GM18498 (cell line): Measurements from ENCODE around the gene DOCK3.
"Not testable (repeated sequence)": the region's sequence is repeated elsewhere in the genome, so short reads cannot be mapped to it uniquely, and the experiment has no call there.

Source experiments
- ATAC-seq: cut with Tn5 transposase; IDR thresholded peaks from one replicate; pipeline ENCODE4 v1.9.1; 2021; ENCODE audit warnings: mild to moderate bottlenecking, moderate library complexity; ENCODE audit not compliant: unreplicated experiment

The DOCK3 gene

GRCh38 chr3:51190199-51190598, 515.5 kb downstream of the DOCK3 start:
- no peak for ATAC-seq

GRCh38 chr3:51190827-51191226, 516.1 kb downstream of the DOCK3 start:
- no peak for ATAC-seq

- ATAC-seq = no peak
Observed at GRCh38 chr3:51191768-51192167, 517.0 kb downstream of the DOCK3 start.

- no peak for ATAC-seq
Observed at GRCh38 chr3:51198477-51198876, 523.8 kb downstream of the DOCK3 start.

GRCh38 chr3:51199296-51199695, 524.6 kb downstream of the DOCK3 start:
- not testable (repeated sequence) for ATAC-seq

- ATAC-seq = no peak
Observed at GRCh38 chr3:51216291-51216690, 541.6 kb downstream of the DOCK3 start.

- no peak for ATAC-seq
Observed at GRCh38 chr3:51221959-51222358, 547.2 kb downstream of the DOCK3 start.

- ATAC-seq = no peak
Observed at GRCh38 chr3:51224283-51224682, 549.6 kb downstream of the DOCK3 start.

- ATAC-seq = no peak
Observed at GRCh38 chr3:51224843-51225242, 550.1 kb downstream of the DOCK3 start.

GRCh38 chr3:51242939-51243338, 568.2 kb downstream of the DOCK3 start:
- no peak for ATAC-seq

- no peak for ATAC-seq
Observed at GRCh38 chr3:51243924-51244323, 569.2 kb downstream of the DOCK3 start.

- ATAC-seq = no peak
Observed at GRCh38 chr3:51245867-51246266, 571.1 kb downstream of the DOCK3 start.

- ATAC-seq = no peak
Observed at GRCh38 chr3:51257870-51258269, 583.1 kb downstream of the DOCK3 start.

GRCh38 chr3:51264166-51264565, 589.4 kb downstream of the DOCK3 start:
- not testable (repeated sequence) for ATAC-seq

GRCh38 chr3:51268132-51268531, 593.4 kb downstream of the DOCK3 start:
- ATAC-seq = no peak

- ATAC-seq = no peak
Observed at GRCh38 chr3:51269466-51269865, 594.7 kb downstream of the DOCK3 start.

- no peak for ATAC-seq
Observed at GRCh38 chr3:51270559-51270958, 595.8 kb downstream of the DOCK3 start.

GRCh38 chr3:51271172-51271571, 596.4 kb downstream of the DOCK3 start:
- ATAC-seq = no peak

GRCh38 chr3:51274052-51274451, 599.3 kb downstream of the DOCK3 start:
- ATAC-seq = no peak

GRCh38 chr3:51275111-51275805, 600.5 kb downstream of the DOCK3 start:
- ATAC-seq = no peak

- no peak for ATAC-seq
Observed at GRCh38 chr3:51276046-51276445, 601.3 kb downstream of the DOCK3 start.

GRCh38 chr3:51279448-51279847, 604.7 kb downstream of the DOCK3 start:
- ATAC-seq = no peak

GRCh38 chr3:51280176-51280575, 605.4 kb downstream of the DOCK3 start:
- ATAC-seq = no peak
